Calu3 (cell line): Measurements from ENCODE around the gene KCNH2. TPM values are rescaled to one million over a fixed set of nuclear protein-coding genes. Genes with fewer than 3 reads are reported as not detected.
"Not testable (repeated sequence)": the region's sequence is repeated elsewhere in the genome, so short reads cannot be mapped to it uniquely, and the experiment has no call there.

ENCODE experiments used
- BruUV-seq: library from RNA; stranded (reverse); fragments of 400-500 nt; replicated peaks from 2 replicates; lab custom pipeline; 2021; lab: Mats Ljungman, UMichigan
- CTCF ChIA-PET: fragments of 300-600 bp; sonication (Branson Sonifier 250); formaldehyde crosslinking; loops from one replicate; lab custom pipeline; 2022; ENCODE audit warnings: antibody characterized with exemption; lab: Charles Lee
- DNase-seq: peaks from one replicate; pipeline ENCODE4 v3.0.0; 2022
- H3K27ac Mint-ChIP-seq: one replicate; pipeline ENCODE4 v1.8.0; 2022; ENCODE audit warnings: mixed read lengths; ENCODE audit not compliant: unreplicated experiment
- H3K27me3 Mint-ChIP-seq: one replicate; pipeline ENCODE4 v1.8.0; 2022; ENCODE audit warnings: mixed read lengths; ENCODE audit not compliant: unreplicated experiment
- H3K36me3 Mint-ChIP-seq: one replicate; pipeline ENCODE4 v1.8.0; 2022; ENCODE audit warnings: mild to moderate bottlenecking, moderate library complexity, mixed read lengths; ENCODE audit not compliant: insufficient read depth, unreplicated experiment
- H3K4me1 Mint-ChIP-seq: one replicate; pipeline ENCODE4 v1.8.0; 2022; ENCODE audit warnings: mild to moderate bottlenecking, low read depth, mixed read lengths; ENCODE audit not compliant: unreplicated experiment
- H3K4me3 Mint-ChIP-seq: one replicate; pipeline ENCODE4 v1.8.0; 2022; ENCODE audit warnings: mild to moderate bottlenecking, low read depth, moderate library complexity, mixed read lengths; ENCODE audit not compliant: unreplicated experiment
- H3K9me3 Mint-ChIP-seq: one replicate; pipeline ENCODE4 v1.8.0; 2022; ENCODE audit warnings: low read depth, mixed read lengths; ENCODE audit not compliant: unreplicated experiment
- CTCF ChIP-seq: fragments of 200-600 bp; IDR thresholded peaks from one replicate; pipeline ENCODE4 v1.8.0; 2022; ENCODE audit warnings: antibody characterized with exemption; ENCODE audit not compliant: unreplicated experiment
- intact Hi-C: fragments of 100-400 bp; cut with micrococcal nuclease; formaldehyde crosslinking; loops from one replicate; pipeline ENCODE4 v1.10.0; 2022; ENCODE audit not compliant: unreplicated experiment
- total RNA-seq: library from RNA; stranded (reverse); gene quantifications from 2 replicates; pipeline ENCODE4 v1.2.3, GENCODE V29; 2022

KCNH2 gene
- total RNA-seq, 1 experiment from 2014 or later, result 0.45 TPM

GRCh38 chr7:150910996-150911422 lies 67.1 kb downstream of the KCNH2 start:
- no TSS peak for BruUV-seq
- Mint-ChIP-seq H3K9me3 (peaks cover 4% of the 10 kb centered on the region), H3K27me3 (peaks cover 65% of the 10 kb centered on the region), H3K4me1 (no peaks in the 10 kb centered on the region), H3K4me3 (no peak overlapping the region), H3K27ac (no peak overlapping the region), H3K36me3 (peaks cover 4% of the 10 kb centered on the region)
- CTCF ChIA-PET, result interaction anchor here (0.6 kb wide), 1 partner anchor 1680 kb away, joined by 5 read pairs; no protein-coding TSS in a partner anchor
- no peak for TF ChIP-seq CTCF
- intact Hi-C loops, result no loop called here
- DNase-seq, result no peak

- H3K4me3 Mint-ChIP-seq, BruUV-seq, DNase-seq, H3K27ac Mint-ChIP-seq, H3K4me1 Mint-ChIP-seq, H3K9me3 Mint-ChIP-seq, intact Hi-C loops, H3K36me3 Mint-ChIP-seq: not testable (repeated sequence)
- CTCF ChIA-PET, result interaction anchor here (0.6 kb wide), 1 partner anchor 1679 kb away, joined by 5 read pairs; no protein-coding TSS in a partner anchor
- peaks cover 60% of the 10 kb centered on the region for H3K27me3 Mint-ChIP-seq
Measured at GRCh38 chr7:150910305-150910995, 67.7 kb downstream of the KCNH2 start.

- no TSS peak for BruUV-seq
- DNase-seq, result no peak
- TF ChIP-seq CTCF, result no peak
- Mint-ChIP-seq H3K4me3 (no peak overlapping the region), H3K27me3 (peaks cover 49% of the 10 kb centered on the region), H3K4me1 (peaks cover 2% of the 10 kb centered on the region), H3K9me3 (peaks cover 4% of the 10 kb centered on the region), H3K36me3 (peaks cover 4% of the 10 kb centered on the region), H3K27ac (no peak overlapping the region)
- intact Hi-C loops, result no loop called here
- CTCF ChIA-PET, result no interaction called here
Measured at GRCh38 chr7:150909200-150909995, 68.7 kb downstream of the KCNH2 start.

- Mint-ChIP-seq H3K27me3 (peaks cover 38% of the 10 kb centered on the region), H3K4me1 (peaks cover 14% of the 10 kb centered on the region), H3K27ac (no peak overlapping the region), H3K4me3 (no peak overlapping the region), H3K36me3 (peaks cover 6% of the 10 kb centered on the region), H3K9me3 (peaks cover 4% of the 10 kb centered on the region)
- CTCF ChIA-PET, result interaction anchor here (0.7 kb wide), 2 partner anchors 120 to 342 kb away, joined by 3 to 4 read pairs; no protein-coding TSS in a partner anchor
- no TSS peak for BruUV-seq
- no peak for TF ChIP-seq CTCF
- no peak for DNase-seq
- intact Hi-C loops, result no loop called here
Measured at GRCh38 chr7:150908173-150908572, 69.9 kb downstream of the KCNH2 start.
